IPS-20b (cell line): ENCODE results near the gene PLA2G6.

ENCODE experiments used
- H3K27ac ChIP-seq: one replicate; pipeline ENCODE4 v1.5.1; 2013; ENCODE audit warnings: low read length
- H3K27me3 ChIP-seq: 2 replicates; pipeline ENCODE4 v1.6.1; 2013; ENCODE audit warnings: mild to moderate bottlenecking, low read length, inconsistent platforms; ENCODE audit not compliant: insufficient read depth
- H3K36me3 ChIP-seq: 2 replicates; pipeline ENCODE4 v1.6.1; 2013; ENCODE audit warnings: low read depth, mild to moderate bottlenecking, inconsistent platforms, low read length, moderate library complexity; ENCODE audit not compliant: insufficient read depth
- H3K4me1 ChIP-seq: 2 replicates; pipeline ENCODE4 v1.6.1; 2013; ENCODE audit warnings: mild to moderate bottlenecking, control low read depth, inconsistent platforms, low read length, moderate library complexity; ENCODE audit not compliant: insufficient read depth
- H3K4me3 ChIP-seq: 2 replicates; pipeline ENCODE4 v1.5.1; 2013; ENCODE audit warnings: mild to moderate bottlenecking, low read length, inconsistent platforms
- H3K9ac ChIP-seq: 2 replicates; pipeline ENCODE4 v1.6.1; 2013; ENCODE audit warnings: low read depth, mild to moderate bottlenecking, inconsistent platforms, low read length, moderate library complexity
- H3K9me3 ChIP-seq: 2 replicates; pipeline ENCODE4 v1.6.1; 2013; ENCODE audit warnings: mild to moderate bottlenecking, low read depth, low read length, inconsistent platforms; ENCODE audit not compliant: insufficient read depth

The PLA2G6 gene

GRCh38 chr22:38071421-38072321 is 110.0 kb downstream of the PLA2G6 start:
- H3K9me3 ChIP-seq, result no peaks in the 10 kb centered on the region
- H3K27ac ChIP-seq, result no peak overlapping the region
- H3K9ac ChIP-seq, result no peak overlapping the region
- no peak overlapping the region for H3K4me3 ChIP-seq
- no peaks in the 10 kb centered on the region for H3K4me1 ChIP-seq
- no peaks in the 10 kb centered on the region for H3K27me3 ChIP-seq
- H3K36me3 ChIP-seq, result peaks cover 51% of the 10 kb centered on the region

- no peaks in the 10 kb centered on the region for H3K4me1 ChIP-seq
- no peak overlapping the region for H3K9ac ChIP-seq
- H3K4me3 ChIP-seq, result no peak overlapping the region
- no peaks in the 10 kb centered on the region for H3K27me3 ChIP-seq
- H3K9me3 ChIP-seq, result no peaks in the 10 kb centered on the region
- no peak overlapping the region for H3K27ac ChIP-seq
- H3K36me3 ChIP-seq, result peaks cover 64% of the 10 kb centered on the region
Observed at GRCh38 chr22:38070250-38070921, 111.2 kb downstream of the PLA2G6 start.

GRCh38 chr22:38069372-38070249 is 112.0 kb downstream of the PLA2G6 start:
- H3K9ac ChIP-seq, result no peak overlapping the region
- no peaks in the 10 kb centered on the region for H3K27me3 ChIP-seq
- no peak overlapping the region for H3K4me3 ChIP-seq
- no peaks in the 10 kb centered on the region for H3K9me3 ChIP-seq
- H3K36me3 ChIP-seq, result peaks cover 71% of the 10 kb centered on the region
- H3K27ac ChIP-seq, result no peak overlapping the region
- no peaks in the 10 kb centered on the region for H3K4me1 ChIP-seq

GRCh38 chr22:38068641-38069371 is 112.8 kb downstream of the PLA2G6 start:
- no peak overlapping the region for H3K9ac ChIP-seq
- no peaks in the 10 kb centered on the region for H3K4me1 ChIP-seq
- peaks cover 69% of the 10 kb centered on the region for H3K36me3 ChIP-seq

GRCh38 chr22:38067761-38068360 is 113.8 kb downstream of the PLA2G6 start:
- Histone ChIP-seq H3K27me3 (no peaks in the 10 kb centered on the region), H3K36me3 (peaks cover 61% of the 10 kb centered on the region), H3K9ac (no peak overlapping the region), H3K27ac (no peak overlapping the region), H3K4me1 (no peaks in the 10 kb centered on the region), H3K4me3 (no peak overlapping the region), H3K9me3 (no peaks in the 10 kb centered on the region)

More at GRCh38 chr22:38068641-38069371, 112.8 kb downstream of the PLA2G6 start:
- H3K4me3 ChIP-seq, result no peak overlapping the region
- H3K27ac ChIP-seq, result no peak overlapping the region
- no peaks in the 10 kb centered on the region for H3K9me3 ChIP-seq
- no peaks in the 10 kb centered on the region for H3K27me3 ChIP-seq

GRCh38 chr22:38067028-38067415 is 114.6 kb downstream of the PLA2G6 start:
- Histone ChIP-seq H3K9ac (no peak overlapping the region), H3K27me3 (no peaks in the 10 kb centered on the region), H3K9me3 (no peaks in the 10 kb centered on the region), H3K36me3 (peaks cover 57% of the 10 kb centered on the region), H3K4me3 (no peak overlapping the region), H3K27ac (no peak overlapping the region), H3K4me1 (no peaks in the 10 kb centered on the region)

- no peaks in the 10 kb centered on the region for H3K4me1 ChIP-seq
- H3K9ac ChIP-seq, result no peak overlapping the region
- H3K27me3 ChIP-seq, result no peaks in the 10 kb centered on the region
- H3K36me3 ChIP-seq, result peaks cover 56% of the 10 kb centered on the region
- H3K9me3 ChIP-seq, result no peaks in the 10 kb centered on the region
- no peak overlapping the region for H3K4me3 ChIP-seq
- no peak overlapping the region for H3K27ac ChIP-seq
Observed at GRCh38 chr22:38066381-38067027, 115.1 kb downstream of the PLA2G6 start.

GRCh38 chr22:38065539-38065938 is 116.1 kb downstream of the PLA2G6 start:
- no peaks in the 10 kb centered on the region for H3K4me1 ChIP-seq
- H3K4me3 ChIP-seq, result no peak overlapping the region
- no peaks in the 10 kb centered on the region for H3K27me3 ChIP-seq
- no peaks in the 10 kb centered on the region for H3K9me3 ChIP-seq
- no peak overlapping the region for H3K27ac ChIP-seq
- H3K9ac ChIP-seq, result no peak overlapping the region
- H3K36me3 ChIP-seq, result peaks cover 53% of the 10 kb centered on the region

- H3K4me3 ChIP-seq, result no peak overlapping the region
- peaks cover 56% of the 10 kb centered on the region for H3K36me3 ChIP-seq
- H3K9ac ChIP-seq, result no peak overlapping the region
- H3K27me3 ChIP-seq, result no peaks in the 10 kb centered on the region
- no peaks in the 10 kb centered on the region for H3K9me3 ChIP-seq
- no peak overlapping the region for H3K27ac ChIP-seq
- 0 out of 2 replicates have a peak, but pooled peaks cover 2% of the 10 kb centered on the region for H3K4me1 ChIP-seq
Observed at GRCh38 chr22:38062791-38063190, 118.8 kb downstream of the PLA2G6 start.
